Measurements from ENCODE around the gene RAB3A.

DNA sequence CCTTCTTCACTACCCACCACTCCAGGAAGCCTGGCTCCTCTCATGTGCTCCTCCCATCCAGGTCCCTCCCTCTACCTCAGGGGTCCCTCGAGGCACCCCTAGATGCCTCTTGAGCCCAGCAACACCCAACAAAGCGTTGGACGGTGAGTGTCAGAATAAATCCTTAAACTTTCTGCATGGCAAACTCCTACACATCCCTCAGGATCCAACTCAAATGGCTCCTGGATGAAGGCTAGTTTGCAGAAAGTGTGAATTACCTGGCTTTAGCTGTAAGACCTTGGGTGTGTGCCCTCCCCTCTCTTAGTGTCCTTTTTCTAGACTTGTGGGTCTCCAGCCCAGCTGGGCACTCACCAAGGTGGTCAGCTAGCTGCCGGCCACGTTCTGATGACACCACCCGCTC, 5.5 kb downstream of the RAB3A start:
- TF ChIP-seq, protein P1, sequence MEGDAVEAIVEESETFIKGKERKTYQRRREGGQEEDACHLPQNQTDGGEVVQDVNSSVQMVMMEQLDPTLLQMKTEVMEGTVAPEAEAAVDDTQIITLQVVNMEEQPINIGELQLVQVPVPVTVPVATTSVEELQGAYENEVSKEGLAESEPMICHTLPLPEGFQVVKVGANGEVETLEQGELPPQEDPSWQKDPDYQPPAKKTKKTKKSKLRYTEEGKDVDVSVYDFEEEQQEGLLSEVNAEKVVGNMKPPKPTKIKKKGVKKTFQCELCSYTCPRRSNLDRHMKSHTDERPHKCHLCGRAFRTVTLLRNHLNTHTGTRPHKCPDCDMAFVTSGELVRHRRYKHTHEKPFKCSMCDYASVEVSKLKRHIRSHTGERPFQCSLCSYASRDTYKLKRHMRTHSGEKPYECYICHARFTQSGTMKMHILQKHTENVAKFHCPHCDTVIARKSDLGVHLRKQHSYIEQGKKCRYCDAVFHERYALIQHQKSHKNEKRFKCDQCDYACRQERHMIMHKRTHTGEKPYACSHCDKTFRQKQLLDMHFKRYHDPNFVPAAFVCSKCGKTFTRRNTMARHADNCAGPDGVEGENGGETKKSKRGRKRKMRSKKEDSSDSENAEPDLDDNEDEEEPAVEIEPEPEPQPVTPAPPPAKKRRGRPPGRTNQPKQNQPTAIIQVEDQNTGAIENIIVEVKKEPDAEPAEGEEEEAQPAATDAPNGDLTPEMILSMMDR (IDR thresholded peaks at IDR 0.05; ENCODE audit: low read depth, low read length), result no peak
- TF ChIP-seq, protein P2, sequence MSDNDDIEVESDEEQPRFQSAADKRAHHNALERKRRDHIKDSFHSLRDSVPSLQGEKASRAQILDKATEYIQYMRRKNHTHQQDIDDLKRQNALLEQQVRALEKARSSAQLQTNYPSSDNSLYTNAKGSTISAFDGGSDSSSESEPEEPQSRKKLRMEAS (IDR thresholded peaks at IDR 0.05; ENCODE audit: low read depth, low read length), result no peak
- TF ChIP-seq POLR2A (IDR thresholded peaks at IDR 0.05; ENCODE audit: extremely low read depth, insufficient read length), result no peak

Data from NB4 (cell line).